ENCODE results near the gene SLC35F3.
A peak's percentile ranks its signal among the peaks of the same experiment; 100 is the strongest.
"Not testable (repeated sequence)": the region's sequence is repeated elsewhere in the genome, so short reads cannot be mapped to it uniquely, and the experiment has no call there.

The SLC35F3 gene

DNA sequence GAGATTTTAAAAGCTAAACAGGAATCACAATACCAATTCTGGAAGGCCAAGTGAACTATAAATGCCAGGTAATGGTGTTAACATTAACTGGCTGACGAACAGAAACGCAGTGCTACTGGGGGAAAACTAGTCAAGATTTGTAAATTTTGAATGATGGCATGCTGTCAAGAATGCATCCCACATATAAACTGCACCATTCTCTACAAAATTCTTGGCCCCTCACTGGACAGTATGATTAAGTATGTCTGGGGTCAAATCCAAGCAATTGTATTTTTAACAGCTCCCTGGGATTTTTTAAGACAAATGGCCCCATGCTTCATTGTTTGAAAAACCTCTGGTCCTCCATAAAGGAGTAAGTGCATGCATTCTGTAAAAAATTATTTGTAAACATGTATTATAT is 395.6 kb downstream of the SLC35F3 start:
- no peak for DNase-seq

DNA sequence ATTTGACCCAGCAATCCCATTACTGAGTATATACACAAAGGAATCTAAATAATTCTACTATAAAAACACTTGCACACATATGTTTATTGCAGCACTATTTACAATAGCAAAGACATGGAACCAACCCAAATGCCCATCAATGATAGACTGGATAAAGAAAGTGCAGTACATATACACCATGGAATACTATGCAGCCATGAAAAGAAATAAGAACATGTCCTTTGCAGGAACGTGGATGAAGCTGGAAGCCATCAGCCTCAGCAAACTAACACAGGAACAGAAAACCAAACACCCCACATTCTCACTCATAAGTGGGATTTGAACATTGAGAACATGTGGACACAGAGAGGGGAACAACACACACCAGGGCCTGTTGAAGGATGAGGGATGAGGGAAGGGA is 397.2 kb downstream of the SLC35F3 start:
- not testable (repeated sequence) for DNase-seq

DNA sequence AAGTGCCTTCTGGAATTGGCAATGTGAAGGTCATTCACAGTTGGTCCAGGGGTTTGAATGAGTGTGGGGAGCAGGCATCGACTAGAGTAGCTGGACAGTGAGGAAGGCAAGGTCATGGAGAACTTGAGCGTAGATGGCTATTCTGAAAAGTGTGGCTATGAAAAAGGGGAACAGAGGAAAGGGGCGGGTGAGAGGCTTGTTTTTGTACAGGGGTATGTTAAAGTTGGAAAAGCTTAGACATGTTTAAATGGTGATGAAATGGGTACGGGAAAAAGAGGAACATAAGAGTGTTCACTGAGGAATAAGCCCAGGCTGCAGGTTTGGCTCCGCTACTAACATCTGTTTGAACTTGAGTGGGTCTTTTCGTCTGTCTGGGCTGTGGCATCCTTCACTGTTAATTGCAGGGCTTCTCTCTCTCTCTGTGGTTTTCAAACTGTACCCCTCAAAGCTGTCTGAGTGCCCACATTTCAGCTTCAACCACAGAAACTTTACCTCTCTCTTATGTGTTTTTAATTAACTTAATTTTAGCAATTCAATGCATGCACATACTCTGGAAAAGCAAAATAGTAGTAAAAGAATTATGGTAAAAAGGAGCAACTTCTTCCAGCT is 398.0 kb downstream of the SLC35F3 start:
- no peak for DNase-seq

DNA sequence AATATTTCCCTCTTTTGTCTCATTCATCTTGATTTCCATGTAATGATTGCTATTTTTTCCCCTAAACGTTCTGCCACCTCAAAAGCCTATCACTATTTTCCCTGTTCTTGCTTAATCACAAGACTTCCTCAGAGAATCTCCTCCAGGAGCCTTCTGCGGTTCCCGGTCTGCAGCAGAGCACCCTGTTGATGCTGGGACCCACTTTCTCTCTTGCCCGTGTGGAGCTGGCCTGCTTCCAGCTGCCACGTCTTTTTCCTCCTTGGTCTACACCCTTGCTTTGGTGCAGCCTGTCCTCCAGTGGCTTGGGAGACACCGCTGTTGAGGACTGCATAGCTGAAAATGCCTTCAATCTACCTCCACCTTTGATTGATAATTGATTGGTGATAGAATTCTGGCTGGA is 398.8 kb downstream of the SLC35F3 start:
- DNase-seq, result no peak

DNA sequence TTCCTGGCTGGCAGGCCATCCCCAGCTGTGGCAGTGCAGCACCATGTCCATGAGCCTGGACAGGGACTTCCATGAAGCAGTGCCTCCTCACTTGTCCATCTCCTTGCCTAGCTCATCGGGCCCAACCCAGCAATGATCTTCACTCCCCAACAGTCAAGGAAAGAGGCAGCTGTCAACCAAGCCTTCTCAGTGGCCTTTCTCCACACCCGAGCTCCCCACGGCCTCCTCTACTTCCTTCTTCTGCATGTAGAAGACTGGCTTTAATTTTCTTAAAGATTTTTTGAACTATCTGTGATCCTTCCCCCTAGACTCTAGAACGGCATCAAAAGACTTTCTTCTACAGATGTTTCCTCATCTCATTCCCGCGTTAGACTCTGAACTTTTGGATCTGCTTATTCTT is 403.2 kb downstream of the SLC35F3 start:
- no peak for DNase-seq

DNA sequence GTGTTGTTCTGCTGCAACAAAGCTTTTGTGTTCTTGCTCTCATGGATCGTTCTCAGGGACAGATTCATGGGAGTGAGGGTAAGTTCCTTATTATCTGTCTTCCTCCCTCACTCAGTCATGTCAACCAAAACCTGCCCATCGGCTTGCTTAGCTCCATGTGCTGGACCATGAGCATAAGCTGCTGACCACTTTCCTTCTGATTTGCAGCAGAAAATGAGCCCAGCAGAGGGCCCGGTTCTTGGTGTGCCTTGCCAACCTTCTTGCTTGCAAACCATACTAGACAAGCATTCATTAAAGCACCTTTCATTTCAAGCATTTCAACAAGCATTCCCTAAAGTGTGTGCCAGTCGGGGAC is 404.7 kb downstream of the SLC35F3 start:
- DNase-seq, result no peak

DNA sequence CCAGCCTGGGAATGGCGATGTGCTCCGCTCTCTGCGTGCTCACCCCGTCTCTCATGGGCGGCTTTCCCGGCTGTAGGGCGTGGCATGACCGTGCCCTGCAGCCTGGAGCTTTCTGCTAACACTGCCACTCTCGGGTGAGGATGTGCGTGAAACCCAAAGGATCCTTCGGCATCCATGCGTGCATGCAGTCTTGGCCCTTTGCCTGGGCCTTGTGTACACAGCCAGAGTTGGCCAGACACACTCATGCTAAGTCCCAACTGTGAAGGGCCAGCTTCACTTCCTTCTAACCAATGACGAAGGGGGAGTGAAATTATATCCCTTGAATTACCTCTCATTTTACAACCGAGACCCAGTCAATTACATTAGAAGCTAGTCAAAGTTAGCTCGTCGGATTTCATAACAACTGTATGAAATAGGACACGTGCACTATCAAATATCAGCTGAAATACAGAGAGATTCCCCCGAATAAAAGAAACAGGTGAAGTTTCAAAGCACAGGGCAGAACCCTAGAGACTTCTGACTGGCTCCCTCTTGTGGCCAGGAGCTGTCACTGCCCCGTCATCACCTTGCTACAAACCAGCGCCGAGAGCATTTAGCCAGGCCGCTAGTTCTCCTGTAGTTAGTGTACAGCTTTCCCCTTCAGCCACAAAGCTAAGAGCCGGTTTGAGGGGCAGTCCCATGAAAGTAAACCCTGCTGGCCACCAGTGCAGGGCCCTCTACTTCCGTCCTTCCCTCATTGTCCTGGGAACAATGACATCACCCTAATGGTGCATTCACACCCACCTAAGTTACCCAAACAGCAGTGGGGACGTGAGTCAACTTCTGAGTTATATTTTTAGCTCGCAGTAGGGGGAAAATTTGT is 405.4 kb downstream of the SLC35F3 start:
- DNase-seq, result peak; percentile 81

DNA sequence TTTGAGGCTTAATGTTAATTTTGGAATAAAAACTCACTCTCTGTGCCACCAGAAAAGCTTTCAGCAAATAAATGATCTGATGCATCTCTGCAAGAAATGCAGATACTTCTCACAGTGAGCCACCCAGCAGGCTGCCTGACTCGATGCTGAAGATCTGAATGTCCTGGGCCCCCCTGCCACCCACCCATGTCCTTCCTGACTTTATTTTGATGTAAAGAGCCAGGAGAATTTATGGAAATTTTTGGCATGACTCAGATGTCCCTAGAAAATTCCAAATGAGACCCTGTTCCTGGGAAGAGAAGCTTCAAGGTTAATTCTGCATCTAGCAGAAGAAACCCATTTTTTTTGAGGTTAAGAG is 406.0 kb downstream of the SLC35F3 start:
- no peak for DNase-seq

DNA sequence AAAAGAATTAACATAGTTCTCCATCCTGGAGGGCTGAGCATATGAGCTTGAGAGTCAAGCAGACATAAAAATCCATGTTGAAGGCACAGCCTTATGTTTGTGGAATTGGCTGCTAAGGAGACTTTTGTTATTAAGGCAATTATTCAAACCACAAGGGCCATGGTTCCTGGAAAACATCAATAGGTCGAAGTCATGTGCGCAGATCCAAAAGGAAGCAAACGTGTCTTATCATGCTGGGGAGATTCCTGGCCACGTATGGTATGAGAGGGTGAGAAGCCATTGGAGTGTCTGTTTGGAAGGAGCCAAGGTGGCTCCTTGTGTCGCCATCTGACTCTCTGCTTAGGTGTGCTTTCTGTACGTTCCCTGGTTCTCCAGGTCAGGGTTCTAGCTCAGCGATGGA is 406.9 kb downstream of the SLC35F3 start:
- DNase-seq, result no peak

DNA sequence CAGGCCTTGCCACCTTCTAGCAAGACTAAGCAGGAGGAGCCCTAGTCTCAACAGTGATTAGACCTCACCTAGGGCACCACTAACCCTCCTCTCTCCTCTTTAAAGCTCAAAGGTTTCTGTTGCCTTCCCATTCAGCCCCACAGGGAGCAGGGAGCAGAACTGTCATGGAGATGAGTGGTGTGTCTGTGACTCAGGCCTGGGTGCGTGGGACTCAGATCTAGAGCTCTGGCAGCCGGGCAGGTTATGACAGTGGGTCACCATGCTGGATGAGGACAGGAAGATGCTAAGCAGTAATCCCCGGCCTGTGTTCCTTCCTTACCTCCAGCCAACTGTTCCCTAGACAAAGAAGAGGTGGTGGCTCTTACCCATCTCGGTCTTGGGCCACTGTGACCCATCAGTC is 408.7 kb downstream of the SLC35F3 start:
- DNase-seq, result no peak

DNA sequence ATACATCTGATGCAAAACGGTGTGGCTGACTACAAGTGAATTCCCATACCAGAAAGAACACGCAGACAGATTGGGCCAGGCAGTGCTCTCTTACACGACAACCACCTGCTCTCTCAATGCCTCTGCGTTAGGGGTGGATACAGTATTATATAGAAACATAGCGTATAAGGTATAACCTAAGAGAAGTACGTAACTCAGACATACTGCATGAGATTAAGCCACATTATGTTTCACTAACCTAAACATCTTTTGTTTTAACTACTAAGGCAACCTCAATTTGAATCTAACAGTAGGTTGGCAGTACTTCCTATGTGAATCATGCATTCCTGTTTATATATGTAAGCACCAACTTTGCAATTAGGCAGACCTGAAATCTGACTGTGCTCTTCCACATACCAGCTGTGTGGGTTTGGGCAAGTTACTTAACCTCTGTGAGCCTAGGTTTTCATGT is 410.6 kb downstream of the SLC35F3 start:
- DNase-seq, result peak; percentile 57

DNA sequence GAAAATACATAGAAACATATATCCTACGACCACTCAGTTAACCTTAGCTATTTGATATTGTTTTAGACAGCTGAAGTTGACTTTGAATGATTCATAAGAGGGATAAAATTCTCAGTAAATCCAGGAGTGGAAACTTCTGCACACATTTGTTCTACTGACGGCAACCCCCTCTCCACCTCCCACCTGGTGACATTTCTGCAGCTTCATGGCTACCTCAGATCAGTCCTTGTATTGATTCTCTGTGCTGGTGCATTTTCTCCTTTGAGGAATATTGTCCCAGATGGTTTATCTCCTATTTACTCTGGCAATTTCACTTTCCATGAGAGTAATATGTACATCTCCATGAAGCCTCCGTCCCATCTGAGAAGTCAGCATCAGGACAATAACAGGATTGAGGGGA is 411.1 kb downstream of the SLC35F3 start:
- peak; percentile 41 for DNase-seq

DNA sequence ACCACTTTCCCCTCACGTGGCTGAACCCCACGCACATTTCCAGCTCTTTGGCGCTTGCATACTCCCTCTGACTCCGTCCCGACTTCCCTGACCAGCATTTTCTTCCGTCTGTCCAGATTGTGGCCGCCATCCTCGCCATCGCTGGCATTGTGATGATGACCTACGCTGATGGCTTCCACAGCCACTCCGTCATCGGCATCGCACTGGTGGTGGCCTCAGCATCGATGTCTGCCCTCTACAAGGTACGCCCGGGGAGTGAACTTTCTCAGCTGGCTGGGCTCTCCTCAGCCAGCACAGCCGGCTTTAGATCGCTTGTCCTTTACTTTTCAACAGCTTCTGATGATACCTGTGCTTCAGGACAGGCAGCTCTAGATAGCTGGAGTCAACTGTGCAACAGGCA is 412.0 kb downstream of the SLC35F3 start:
- no peak for DNase-seq

DNA sequence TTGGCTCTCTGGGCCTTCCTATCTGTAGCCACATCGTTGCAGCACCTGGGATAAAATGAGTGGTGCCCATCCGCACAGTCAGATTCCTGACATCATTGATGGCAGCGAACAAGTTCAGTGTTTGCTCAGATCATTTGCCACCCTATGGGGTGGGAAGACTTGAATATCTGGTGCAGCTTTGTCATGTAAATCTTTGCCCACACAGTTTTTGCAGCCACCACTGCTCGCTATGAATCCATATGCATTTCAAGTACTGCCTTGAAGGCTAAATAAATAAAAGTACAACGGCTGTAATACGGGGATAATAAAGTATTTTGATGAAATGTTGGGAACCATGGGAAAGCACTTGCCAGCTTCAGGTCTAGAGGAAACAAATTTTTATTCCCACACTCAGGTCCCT is 412.5 kb downstream of the SLC35F3 start:
- DNase-seq, result no peak

DNA sequence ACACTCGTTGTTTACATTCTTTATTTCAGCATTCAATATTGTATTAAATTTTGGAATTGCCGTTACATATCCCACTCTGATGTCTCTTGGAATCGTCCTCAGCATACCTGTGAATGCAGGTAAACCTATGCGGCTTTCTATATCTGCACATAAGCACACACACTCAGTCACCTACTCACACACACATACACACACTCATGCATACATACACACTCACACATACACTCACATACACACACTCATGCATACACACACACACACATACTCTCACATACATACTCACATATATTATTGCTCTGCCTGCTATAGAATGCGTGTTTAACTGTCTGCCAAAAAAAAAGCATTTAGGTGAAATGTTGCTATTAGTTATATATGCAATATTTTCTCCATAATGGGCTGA is 415.6 kb downstream of the SLC35F3 start:
- DNase-seq, result no peak

DNA sequence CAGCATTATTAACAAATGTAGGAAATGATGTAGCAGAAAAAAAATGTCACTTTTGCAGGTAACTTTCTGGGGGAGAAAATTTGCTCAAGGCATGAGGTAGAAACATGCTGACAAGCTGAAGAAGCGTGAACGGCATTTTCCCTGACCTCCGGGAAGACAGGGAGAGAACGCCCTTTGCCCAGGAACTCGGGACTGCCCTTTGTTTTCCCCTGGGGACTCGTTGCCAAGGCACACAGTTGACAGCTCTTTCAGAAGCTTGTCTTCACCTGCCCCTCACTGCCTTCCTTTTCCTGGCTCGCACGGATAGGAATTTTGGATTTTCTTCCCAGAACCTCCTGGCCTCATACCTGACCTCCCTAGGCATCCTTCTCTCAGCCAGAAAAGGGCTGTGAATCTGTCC is 416.1 kb downstream of the SLC35F3 start:
- DNase-seq, result no peak

DNA sequence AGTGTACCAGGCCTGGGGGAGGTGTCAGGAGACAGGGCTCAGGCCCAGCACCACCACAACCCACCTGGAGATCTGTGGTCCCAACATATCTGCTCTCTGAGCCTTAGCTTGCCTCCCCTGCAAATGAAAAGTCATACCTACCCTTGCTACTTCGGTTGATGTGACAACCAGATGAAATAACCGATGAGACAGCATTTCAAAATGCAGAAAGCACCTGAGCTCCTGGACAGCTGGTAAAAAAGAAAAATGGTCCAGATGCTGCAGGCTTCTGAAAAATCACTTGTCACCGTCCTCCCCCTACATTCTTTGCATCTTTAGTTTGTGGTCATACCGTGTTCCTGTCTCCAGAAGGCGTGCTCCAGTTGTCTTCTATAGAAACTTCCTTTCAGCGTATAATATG is 416.8 kb downstream of the SLC35F3 start:
- DNase-seq, result no peak

DNA sequence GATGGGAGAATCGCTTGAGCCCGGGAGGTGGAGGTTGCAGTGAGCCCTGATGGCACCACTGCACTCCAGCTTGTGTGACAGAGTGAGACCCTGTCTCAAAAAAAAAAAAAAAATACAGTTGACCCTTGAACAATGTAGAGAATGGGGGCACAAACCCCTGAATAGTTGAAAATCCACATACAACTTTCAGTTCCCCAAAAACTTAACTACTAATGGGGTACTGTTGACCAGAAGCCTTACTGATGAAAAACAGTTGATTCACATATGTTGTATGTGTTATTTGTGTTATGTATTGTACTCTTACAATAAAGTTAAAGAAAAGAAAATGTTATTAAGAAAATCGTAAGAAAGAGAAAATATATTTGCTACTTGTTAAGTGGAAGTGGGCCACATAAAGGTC is 417.6 kb downstream of the SLC35F3 start:
- no peak for DNase-seq

DNA sequence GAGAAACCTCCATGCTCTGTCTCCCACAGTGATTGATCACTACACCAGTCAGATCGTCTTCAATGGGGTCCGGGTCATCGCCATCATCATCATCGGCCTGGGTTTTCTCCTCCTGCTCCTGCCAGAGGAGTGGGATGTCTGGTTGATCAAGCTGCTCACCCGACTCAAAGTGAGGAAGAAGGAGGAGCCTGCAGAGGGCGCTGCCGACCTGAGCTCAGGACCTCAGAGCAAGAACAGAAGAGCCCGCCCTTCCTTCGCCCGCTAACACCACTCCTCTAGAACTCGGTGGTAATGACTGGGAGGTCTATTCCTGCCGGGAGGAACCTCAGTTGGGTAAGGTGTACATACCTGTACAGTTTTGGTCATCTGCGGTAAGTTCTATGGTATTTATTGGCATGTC is 418.5 kb downstream of the SLC35F3 start:
- DNase-seq, result peak; percentile 77

DNA sequence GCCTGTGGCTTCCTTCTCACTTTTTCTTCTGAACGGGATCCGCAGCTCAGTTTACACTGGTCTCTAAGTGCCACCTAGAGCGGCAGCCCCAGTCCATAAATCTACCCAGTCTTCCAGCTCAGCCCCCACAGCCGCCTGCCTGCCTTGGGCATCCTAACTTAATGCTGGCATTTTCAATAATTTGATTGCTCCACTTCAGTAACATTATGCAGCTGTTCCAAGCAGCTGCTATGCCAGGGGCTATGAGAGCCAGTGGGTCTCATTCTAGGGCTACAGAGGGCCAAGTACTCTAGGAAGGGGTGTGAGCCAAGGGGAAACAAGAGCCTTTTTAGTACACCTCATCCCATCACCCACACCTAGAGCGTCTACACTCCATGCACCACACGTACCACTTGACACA is 420.3 kb downstream of the SLC35F3 start:
- no peak for DNase-seq

DNA sequence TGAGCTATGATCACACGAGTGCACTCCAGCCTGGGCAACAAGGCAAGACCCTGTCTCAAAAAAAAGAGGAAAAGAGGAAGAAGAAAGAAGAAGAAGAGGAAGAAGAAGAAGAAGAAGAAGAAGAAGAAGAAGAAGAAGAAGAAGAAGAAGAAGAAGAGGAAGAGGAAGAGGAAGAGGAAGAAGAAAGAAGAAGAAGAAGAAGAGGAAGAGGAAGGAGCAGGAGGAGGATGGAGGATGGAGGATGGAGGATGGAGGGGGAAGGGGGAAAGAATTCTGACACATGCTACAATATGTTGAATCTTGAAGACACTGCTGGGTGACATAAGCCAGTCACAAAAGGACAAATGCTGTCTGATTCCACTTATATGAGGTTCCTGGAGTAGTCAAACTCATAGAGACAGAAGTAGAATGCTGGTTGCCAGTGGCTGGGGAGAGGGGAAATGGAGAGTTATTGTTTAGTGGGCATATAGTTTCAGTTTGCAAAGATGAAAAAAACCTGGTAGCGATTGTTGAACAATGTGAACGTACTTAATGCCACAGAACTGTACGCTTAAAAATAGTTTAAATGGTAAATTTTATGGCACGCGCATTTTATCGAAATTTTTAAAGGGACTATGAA is 421.5 kb downstream of the SLC35F3 start:
- DNase-seq, result peak; percentile 35

DNA sequence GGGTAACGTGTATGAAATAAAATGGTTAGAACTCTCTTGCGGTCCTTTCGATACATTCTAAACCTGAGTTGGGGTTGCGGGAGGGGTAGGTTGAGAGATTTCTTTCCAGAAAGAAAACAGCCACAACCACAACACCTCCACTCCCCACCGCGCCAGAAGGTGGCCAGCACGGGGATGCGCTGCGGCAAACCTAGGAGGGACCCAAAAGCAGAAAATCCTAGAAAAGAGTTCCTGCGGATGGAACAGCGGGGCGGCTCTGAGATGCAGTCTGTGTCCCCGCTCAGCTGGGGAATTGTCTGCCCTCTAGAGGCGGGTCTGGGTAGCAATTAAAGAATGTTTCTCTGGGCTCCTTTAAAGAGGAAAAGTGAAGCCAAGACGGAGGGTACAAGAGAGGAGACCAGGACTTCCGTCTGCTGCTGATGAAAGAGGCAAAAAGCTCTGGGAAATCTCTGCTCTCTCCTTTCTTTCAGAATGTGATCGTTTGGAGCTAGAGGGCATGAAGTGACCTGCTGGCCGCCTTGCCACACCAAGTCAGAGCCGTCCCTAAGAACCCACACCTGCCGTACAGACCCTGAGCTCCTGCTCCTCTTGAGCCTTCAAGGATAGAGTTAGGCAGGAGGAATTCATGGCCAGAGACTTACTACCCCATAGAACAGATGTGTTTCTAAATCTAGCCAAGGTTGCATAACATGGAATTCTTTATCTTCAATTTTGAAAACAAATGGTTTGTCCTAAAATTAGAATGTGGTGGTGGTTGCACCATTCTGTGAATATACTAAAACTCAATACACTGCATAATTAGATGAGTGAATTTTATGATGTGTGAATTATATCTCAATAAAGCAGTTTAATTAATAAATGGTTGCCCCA is 422.3 kb downstream of the SLC35F3 start:
- DNase-seq, result peak; percentile 85

DNA sequence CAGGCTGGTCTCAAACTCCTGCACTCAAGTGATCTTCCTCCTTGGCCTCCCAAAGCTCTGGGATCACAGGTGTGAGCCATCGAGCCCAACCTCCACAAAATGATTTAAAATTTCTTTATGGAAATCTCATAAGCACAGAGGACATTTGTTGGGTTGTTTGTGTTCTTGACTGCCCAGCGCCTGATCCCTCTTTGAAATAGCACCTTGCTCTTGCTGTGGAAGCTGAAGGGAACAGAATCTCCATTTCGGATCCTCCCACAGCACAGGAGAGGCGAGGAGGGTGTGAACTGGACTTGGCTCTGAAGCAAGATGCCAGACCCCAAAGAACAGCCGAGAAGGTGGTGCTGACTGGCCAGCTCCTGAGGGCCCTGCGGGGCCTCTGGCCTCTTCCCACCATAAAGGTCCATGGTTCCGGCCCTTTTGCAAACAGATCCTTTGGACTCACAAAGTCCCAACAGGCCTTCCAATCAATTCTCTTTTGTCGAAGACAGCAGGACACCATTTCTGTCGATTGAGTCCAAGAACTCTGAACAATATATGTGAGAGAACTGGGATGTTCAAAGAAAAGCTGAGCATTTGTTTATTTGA is 423.2 kb downstream of the SLC35F3 start:
- DNase-seq, result no peak

Data from CD4-positive, alpha-beta T cell treated with Interleukin-17A for 4 hours (primary cell).